Fibroblast of lung (primary cell): ENCODE data around the gene RAB11FIP3.

Experiments used
- EZH2 ChIP-seq: IDR thresholded peaks from 2 replicates; pipeline ENCODE4 v1.5.1; 2012; ENCODE audit warnings: low read length, control low read depth, mild to moderate bottlenecking; ENCODE audit errors: missing control alignments
- TF ChIP-seq, protein P1 (sequence below), 2 donors: IDR thresholded peaks in 1 of 2; conservative IDR thresholded peaks in 1 of 2; 1 replicate in 1 of 2; 2 replicates in 1 of 2; pipeline ENCODE4 v1.5.1; 2011 to 2012; ENCODE audit warnings: low read length in 2 of 2, control low read depth in 1 of 2, inconsistent platforms in 1 of 2, low read depth in 1 of 2, mild to moderate bottlenecking in 1 of 2

DNA sequence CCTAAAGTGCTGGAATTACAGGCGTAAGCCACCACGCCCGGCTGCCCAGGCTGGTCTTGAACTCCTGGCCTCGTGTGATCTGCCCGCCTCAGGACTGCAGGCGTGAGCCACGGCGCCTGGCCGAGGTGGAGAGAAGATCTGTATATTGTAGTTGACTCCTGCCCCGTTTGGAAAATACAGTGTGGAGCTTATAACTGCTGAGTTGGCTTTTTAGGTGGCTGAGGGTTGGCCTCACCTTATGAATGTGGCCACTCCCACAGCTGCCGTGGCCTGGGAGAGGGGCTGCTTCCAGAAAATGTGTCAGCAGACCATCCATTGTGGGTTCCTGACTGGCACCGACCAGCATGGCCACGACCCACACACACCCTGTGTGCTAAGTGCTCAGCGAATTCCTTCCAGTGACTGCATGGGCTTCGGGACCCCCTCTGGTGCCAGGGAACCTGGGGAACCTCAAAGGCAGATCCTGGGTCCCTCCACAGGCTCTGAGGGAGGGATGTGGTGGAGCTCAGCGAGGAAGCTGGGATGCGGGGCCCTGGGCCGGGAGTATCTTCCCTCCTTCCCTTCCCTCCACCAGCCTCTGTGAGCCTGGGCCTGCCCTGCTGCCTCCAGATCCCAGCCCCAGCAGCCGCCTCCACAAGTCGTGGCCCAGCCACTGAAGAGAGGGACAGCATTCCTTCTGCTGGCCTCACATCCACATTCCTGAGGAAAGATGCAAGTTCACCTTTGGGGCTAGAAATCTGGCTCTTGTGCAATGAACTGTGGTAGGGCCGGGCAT, 10.9 kb upstream of the RAB11FIP3 start:
- TF ChIP-seq EZH2 = no peak
- TF ChIP-seq, protein P1, sequence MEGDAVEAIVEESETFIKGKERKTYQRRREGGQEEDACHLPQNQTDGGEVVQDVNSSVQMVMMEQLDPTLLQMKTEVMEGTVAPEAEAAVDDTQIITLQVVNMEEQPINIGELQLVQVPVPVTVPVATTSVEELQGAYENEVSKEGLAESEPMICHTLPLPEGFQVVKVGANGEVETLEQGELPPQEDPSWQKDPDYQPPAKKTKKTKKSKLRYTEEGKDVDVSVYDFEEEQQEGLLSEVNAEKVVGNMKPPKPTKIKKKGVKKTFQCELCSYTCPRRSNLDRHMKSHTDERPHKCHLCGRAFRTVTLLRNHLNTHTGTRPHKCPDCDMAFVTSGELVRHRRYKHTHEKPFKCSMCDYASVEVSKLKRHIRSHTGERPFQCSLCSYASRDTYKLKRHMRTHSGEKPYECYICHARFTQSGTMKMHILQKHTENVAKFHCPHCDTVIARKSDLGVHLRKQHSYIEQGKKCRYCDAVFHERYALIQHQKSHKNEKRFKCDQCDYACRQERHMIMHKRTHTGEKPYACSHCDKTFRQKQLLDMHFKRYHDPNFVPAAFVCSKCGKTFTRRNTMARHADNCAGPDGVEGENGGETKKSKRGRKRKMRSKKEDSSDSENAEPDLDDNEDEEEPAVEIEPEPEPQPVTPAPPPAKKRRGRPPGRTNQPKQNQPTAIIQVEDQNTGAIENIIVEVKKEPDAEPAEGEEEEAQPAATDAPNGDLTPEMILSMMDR (conservative IDR thresholded peaks at IDR 0.05 in 1 of 2, IDR thresholded peaks at IDR 0.05 in 1 of 2; ENCODE audit: low read depth in 1 of 2, low read length in 2 of 2) = no peak
